Measurements from ENCODE around the gene HOXA10. TPM values are rescaled to one million over a fixed set of nuclear protein-coding genes. Genes with fewer than 3 reads are reported as not detected.

The HOXA10 gene
- total RNA-seq, 4 donors from 2014 or later = 0.56 to 1.9 (median 1.2) TPM

GRCh38 chr7:27188386-27189294 is 14.5 kb upstream of the HOXA10 start:
- TF ChIP-seq CTCF (IDR thresholded peaks at IDR 0.05) = no peak
- DNase-seq (ENCODE audit: low spot score) = peak; percentile 24
- ATAC-seq (ENCODE audit: low FRiP score) = no peak

DNA sequence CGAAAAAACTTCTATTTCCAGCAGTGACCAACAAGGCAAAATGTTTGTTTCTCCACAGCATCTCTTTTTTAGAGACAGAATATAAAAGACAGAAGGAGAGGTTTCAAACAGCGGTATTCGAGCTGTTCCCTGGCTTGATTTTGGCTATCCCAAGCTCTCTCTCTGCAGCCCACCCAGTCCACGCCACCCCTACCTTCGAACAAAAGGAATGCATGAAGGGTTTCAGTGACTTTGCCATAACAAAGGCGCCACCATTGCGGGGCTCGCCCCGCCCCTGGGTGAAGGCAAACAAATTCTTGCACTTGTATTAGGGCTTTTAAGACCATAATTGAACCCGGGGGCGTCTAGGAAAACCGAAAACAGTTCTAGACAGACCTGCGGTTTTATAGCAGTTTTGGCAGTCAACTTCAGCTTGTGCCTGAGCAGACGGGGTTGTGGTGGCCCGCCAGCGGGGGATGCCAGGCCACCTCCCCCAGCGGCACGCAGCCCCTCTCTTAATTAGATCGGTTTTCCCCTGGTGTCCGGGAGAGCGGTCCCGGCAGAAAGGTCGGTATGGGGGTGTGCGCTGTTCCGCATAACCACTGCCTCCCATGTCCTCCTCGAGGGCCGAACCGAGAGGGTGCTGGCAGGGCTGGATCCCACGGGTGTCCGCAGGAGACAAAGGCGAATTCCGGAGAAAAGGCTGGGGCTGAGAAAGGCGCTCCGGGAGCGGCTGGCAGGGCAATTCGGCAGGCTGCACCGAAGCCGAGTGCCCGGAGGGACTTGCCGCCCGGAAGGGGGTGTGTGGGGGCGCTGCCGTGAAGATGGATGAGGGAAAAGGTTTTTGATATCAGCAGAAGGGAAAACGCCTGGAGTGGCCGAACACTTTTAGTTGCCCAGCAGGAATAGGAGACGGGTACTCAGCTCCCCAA is 13.6 kb upstream of the HOXA10 start:
- peak; percentile 6 for DNase-seq (ENCODE audit: low spot score)
- ATAC-seq (ENCODE audit: low FRiP score) = no peak
- no peak for TF ChIP-seq CTCF (IDR thresholded peaks at IDR 0.05)

- ATAC-seq (ENCODE audit: low FRiP score) (no peak), DNase-seq (ENCODE audit: low spot score) (no peak)
- TF ChIP-seq CTCF (IDR thresholded peaks at IDR 0.05) = no peak
These were observed 12.8 kb upstream of the HOXA10 start for GRCh38 chr7:27186668-27187474.

- ATAC-seq (ENCODE audit: low FRiP score) (no peak), DNase-seq (ENCODE audit: low spot score) (peak; percentile 18)
- TF ChIP-seq CTCF (IDR thresholded peaks at IDR 0.05) = no peak
These were observed 11.9 kb upstream of the HOXA10 start for GRCh38 chr7:27185854-27186667.

GRCh38 chr7:27185013-27185853 is 11.1 kb upstream of the HOXA10 start, which contains the start of gene HOXA11:
Gene HOXA11, minus strand, starts transcription at chr7:27185232. Its CDS starts 88 bp downstream, at chr7:27185144.
- ATAC-seq (ENCODE audit: low FRiP score) (no peak), DNase-seq (ENCODE audit: low spot score) (peak; percentile 18)
- no peak for TF ChIP-seq CTCF (IDR thresholded peaks at IDR 0.05)

Measured in omental fat pad (tissue), 4 donors.